RPMI7951 (cell line): ENCODE results near the gene LRRK1. TPM values are rescaled to one million over a fixed set of nuclear protein-coding genes. Genes with fewer than 3 reads are reported as not detected.

ENCODE experiments used
- DNase-seq: peaks from one replicate; pipeline ENCODE4 v3.0.0-alpha.2; 2012; ENCODE audit warnings: low read depth
- total RNA-seq: library from RNA; depleted of rRNA; stranded (reverse); fragments of >200 nt; shearing (Covaris generic); gene quantifications from 2 replicates; pipeline ENCODE4 v1.2.3, GENCODE V29; 2014

The LRRK1 gene
- total RNA-seq, 1 experiment from 2014 or later: 5.0 TPM

DNA sequence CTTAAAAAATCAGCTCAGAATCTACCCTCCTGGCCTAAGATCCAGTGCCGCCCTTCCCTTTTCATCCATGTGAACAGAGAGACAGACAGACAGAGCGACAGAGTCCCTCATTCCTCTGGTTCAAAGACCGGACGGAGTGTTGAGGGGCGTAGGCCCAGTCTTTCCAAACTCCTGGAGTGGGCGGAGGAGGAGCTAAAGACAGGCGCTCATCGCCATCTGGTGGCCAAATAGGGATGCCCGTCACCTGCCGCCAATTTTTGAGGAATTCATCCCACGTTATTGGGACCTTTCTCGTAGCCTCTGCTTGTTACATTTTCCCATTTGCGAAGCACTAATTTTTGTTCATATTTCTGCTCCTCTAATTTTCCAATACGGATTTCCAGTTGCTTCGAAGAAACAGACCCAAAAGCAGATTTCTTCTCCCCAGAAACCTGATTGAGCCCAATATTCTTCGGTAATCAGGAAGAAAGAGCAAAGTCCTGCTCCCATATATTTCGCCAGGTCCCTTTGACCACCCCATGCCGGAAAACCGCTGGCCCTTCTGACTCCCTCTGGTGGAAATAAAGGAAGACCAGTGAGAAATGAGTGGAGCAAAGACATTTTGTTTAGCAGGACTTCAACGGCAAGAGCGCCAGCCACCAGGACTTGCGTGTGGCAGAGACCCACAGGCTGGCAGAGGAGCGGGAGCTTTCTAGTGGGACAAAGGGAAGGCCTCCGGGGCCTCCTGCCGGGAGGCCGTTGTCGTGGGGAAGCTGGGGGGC lies 88.0 kb downstream of the LRRK1 start:
- DNase-seq: peak; percentile 82

DNA sequence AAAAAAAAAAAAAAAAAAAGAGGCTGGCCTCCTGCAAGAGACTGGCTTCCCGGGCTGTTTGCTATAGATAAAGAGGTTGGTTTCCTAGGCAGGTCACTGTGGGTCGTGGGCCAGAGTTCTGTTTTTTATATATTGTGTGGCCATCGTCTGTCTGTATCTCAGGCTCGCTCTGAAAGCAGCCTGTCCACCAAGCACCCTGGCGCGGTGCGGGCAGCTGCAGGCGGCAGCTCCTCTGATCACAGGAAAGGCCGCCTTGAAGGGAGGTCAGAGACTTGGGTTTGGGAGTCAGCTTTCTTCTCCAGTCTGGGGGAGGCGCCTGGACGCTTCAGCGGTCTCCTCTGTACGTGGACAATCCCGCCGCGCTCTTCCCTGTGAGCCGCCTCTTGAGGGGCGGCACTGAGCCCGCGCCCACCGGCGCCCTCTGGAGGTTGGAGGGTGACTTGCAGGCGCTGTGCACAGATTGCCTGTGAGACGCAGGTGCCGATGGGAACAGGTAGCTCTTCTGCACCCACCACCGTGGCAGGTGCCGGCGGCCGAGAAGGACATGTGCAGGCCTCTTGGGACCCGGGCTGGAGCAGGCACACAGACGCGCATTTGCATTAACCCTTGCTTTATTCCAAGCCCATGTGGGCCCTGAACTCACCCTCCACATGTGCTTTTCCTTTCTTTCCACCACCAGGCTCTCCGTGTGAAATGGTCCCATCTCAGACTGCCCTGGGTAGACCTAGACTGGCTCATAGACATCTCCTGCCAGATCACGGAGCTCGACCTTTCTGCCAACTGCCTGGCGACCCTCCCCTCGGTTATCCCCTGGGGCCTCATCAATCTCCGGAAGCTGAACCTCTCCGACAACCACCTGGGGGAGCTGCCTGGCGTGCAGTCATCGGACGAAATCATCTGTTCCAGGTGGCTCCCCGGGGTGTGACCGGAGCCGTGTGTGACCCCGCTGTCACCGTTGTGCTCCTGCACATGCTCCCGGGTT lies 89.3 kb downstream of the LRRK1 start:
- DNase-seq: peak; percentile 80

DNA sequence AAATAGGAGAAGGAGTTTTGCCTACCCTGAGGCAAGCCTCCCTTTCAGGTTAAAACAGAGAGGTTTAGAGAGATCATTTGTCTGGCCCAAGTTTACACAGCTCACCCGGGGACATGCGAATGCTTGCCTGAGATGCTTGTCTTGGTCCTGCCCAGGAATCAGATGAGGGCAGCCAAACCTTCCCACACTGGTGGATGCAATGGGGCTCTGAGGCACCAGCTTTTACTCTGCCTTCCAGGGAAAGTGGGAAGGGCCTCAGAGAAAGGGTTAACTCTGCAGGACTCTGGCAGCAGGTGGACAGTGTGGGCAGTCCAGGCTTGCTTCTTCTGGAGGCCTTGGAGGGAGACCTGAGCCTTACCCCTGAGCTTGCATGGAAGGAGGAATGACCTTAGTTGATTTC lies 90.0 kb downstream of the LRRK1 start:
- DNase-seq: no peak

- no peak for DNase-seq
Observed at GRCh38 chr15:101010781-101011180, 91.6 kb downstream of the LRRK1 start.

- no peak for DNase-seq
Observed at GRCh38 chr15:101012326-101013200, 93.4 kb downstream of the LRRK1 start.

DNA sequence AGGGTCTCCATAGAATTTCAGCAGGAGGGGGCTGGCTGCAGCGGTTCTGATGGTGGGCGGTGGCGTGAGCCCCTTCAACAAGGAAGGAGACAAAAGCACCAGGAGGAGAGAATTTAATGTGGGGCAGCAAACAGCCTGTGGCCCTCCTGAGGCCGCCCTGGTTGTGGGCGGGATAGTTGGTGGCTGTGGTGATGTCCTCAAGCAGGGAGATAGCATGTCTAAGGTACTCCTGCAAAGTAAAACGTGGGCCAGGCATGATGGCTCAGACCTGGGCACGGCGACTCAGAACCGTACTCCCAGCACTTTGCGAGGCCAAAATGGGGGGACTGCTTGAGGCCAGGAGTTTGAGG lies 94.0 kb downstream of the LRRK1 start:
- DNase-seq: no peak

- no peak for DNase-seq
Observed at GRCh38 chr15:101013769-101014675, 94.9 kb downstream of the LRRK1 start.

DNA sequence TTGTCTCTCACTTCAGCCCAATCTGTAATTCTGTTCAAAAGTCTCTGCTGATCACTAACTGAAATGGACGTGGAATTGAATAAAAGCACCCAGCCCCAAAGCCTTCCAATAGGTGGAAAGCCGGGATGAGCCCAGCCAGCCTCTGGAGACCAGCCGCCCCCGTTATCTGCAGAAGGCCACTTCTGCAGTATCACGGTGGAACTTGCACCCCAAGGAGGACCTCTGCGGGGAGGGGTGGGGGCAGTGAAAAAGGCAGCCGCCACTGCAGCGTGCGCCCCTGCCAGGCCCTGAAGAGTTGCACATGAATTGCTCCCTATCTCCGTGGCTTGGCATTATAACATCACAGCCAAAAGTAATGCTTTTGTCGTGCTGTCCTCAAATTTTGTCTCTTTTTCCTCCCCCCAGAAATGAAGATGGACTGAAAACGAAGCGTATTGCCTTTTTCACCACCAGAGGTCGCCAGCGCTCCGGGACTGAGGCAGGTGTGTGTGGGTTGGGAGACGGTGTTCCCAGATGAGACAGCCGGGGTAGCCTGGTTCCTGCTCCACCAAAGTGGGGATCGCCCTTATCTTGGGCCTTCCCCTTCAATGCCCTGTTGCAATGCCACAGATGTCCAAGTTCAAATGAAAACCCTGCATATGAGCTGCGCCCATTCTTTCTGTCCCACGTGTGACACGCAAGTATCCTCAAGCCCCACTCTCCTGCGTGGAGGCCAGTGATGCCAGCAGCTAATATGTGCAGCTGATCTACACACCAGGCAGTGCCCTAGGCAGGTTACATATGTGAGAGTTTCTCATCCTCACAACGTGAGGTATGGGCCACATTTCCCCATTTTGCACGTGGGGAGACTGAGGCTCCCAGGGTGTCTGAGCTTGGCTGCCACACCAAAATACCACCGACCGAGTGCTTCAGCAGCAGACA lies 96.0 kb downstream of the LRRK1 start:
- peak; percentile 67 for DNase-seq

GRCh38 chr15:101016581-101016980 lies 97.4 kb downstream of the LRRK1 start:
- no peak for DNase-seq

- DNase-seq: no peak
Observed at GRCh38 chr15:101017093-101017754, 98.1 kb downstream of the LRRK1 start.

DNA sequence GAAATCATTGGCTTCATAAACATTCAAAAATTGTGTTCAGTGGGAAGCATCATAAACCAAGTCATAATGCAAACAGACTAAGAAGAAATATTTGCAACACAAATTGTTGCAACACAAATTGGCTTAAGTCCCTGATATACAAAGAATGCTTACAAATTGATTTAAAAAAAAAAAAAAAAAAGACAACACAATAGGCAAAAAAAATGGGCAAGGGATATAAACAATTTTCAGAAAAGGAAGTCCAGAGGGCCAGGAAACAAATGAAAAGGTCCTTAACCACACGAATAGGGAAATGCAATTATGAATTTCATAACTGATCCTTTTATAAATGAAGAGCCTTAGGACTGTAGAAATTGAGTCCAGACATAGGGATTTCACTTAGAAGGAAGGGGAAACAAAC lies 98.9 kb downstream of the LRRK1 start:
- DNase-seq: no peak

DNA sequence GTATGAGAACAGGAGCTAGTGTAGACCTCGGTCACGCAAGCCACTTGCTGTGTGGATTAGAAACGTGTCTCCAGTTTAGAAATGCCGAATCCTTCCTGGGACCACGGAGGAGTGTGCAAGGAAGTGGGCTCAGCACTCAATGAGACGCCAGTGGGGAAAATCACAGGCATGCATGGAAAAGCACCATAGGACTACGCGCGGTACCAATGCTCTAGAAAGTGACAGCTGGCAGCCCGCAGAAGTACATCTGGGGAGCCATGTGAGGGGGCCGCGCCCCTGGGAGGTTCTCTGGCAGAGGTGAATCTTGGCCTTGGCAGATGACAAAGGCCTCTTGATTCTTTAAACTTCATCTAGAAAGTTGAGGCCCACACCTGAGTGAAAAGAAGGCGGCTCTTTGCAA lies 99.3 kb downstream of the LRRK1 start:
- no peak for DNase-seq

GRCh38 chr15:101019366-101019896 lies 100.3 kb downstream of the LRRK1 start:
- DNase-seq: no peak

- no peak for DNase-seq
Observed at GRCh38 chr15:101020451-101020850, 101.3 kb downstream of the LRRK1 start.

DNA sequence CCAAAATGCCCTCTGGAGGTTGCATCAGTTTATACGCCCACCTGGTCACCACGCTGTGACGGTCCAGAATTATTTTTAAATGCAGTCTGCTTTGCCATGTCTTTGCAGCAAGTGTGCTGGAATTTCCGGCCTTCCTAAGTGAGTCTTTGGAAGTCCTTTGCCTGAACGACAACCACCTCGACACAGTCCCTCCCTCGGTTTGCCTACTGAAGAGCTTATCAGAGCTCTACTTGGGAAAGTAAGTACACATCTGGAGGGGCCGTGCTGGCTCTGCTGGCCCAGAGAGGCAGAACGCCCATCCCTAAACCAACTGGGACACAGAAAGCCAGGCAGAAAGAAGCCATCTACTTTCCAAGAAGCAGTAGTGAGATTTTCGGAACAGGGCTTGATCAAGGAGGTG lies 101.8 kb downstream of the LRRK1 start:
- DNase-seq: no peak

GRCh38 chr15:101022306-101022705 lies 103.1 kb downstream of the LRRK1 start:
- no peak for DNase-seq

DNA sequence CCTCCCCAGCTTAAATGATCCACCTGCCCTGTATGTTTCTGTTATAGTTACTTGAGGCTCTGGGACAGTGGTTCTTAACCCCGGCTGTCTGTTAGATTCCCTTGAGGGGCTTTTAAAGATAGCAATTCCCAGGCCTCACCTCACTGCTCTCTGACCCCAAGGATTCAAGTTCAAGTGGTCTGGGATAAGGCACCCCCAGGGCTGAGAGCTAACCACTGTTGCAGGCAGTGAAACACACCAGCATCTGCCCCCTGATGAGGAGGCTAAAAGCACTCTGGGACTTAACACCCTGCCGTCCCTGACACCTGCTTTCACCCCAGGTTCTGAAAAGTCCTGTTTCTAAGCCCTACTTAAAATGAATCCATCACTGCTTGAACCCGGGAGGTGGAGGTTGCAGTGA lies 103.7 kb downstream of the LRRK1 start:
- DNase-seq: no peak

GRCh38 chr15:101023501-101024072 lies 104.4 kb downstream of the LRRK1 start:
- DNase-seq: no peak
